ENCODE results near the gene GRM4. TPM values are rescaled to one million over a fixed set of nuclear protein-coding genes. Genes with fewer than 3 reads are reported as not detected.

The GRM4 gene
- total RNA-seq, 4 donors from 2014 or later: 0.35 to 2.2 TPM; not detected in 2

DNA sequence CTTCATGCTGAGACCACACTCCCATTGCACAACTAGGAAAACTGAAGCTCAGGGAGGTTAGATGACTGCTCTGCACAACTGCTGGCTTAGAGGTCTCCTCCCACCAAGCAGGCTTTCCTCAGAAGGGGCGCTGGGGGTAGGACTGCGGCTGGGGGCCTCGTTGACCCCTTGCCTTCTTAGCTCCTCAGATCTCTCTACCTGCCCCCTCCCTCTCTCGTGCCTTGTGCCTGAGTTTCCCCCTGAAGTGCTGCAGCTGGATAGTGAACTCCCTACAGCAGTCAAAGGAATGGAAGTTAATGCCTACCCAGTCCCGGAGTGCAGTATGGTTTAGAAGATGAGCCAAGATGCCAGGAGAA, 149.8 kb downstream of the GRM4 start:
- TF ChIP-seq POLR2A (IDR thresholded peaks at IDR 0.05): no peak
- TF ChIP-seq, protein P1, sequence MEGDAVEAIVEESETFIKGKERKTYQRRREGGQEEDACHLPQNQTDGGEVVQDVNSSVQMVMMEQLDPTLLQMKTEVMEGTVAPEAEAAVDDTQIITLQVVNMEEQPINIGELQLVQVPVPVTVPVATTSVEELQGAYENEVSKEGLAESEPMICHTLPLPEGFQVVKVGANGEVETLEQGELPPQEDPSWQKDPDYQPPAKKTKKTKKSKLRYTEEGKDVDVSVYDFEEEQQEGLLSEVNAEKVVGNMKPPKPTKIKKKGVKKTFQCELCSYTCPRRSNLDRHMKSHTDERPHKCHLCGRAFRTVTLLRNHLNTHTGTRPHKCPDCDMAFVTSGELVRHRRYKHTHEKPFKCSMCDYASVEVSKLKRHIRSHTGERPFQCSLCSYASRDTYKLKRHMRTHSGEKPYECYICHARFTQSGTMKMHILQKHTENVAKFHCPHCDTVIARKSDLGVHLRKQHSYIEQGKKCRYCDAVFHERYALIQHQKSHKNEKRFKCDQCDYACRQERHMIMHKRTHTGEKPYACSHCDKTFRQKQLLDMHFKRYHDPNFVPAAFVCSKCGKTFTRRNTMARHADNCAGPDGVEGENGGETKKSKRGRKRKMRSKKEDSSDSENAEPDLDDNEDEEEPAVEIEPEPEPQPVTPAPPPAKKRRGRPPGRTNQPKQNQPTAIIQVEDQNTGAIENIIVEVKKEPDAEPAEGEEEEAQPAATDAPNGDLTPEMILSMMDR (IDR thresholded peaks at IDR 0.05): no peak

GRCh38 chr6:33995309-33996119, 150.4 kb downstream of the GRM4 start:
- Histone ChIP-seq H3K9me3 (no peaks in the 10 kb centered on the region), H3K36me3 (no peaks in the 10 kb centered on the region), H3K27ac (no peak overlapping the region), H3K27me3 (no peaks in the 10 kb centered on the region), H3K4me3 (no peak overlapping the region), H3K4me1 (no peaks in the 10 kb centered on the region)
- TF ChIP-seq, protein P1 (IDR thresholded peaks at IDR 0.05): no peak
- no peak for TF ChIP-seq POLR2A (IDR thresholded peaks at IDR 0.05)
- no peak for DNase-seq
- intact Hi-C loops (cut with DNase I; ENCODE audit: low total_unique reads): no loop called here

More for the DNA sequence above, 149.8 kb downstream of the GRM4 start:
- intact Hi-C loops (cut with DNase I; ENCODE audit: low total_unique reads): no loop called here
- DNase-seq: no peak
- Histone ChIP-seq H3K36me3 (no peaks in the 10 kb centered on the region), H3K4me1 (no peaks in the 10 kb centered on the region), H3K27me3 (no peaks in the 10 kb centered on the region), H3K9me3 (no peaks in the 10 kb centered on the region), H3K27ac (no peak overlapping the region), H3K4me3 (no peak overlapping the region)

DNA sequence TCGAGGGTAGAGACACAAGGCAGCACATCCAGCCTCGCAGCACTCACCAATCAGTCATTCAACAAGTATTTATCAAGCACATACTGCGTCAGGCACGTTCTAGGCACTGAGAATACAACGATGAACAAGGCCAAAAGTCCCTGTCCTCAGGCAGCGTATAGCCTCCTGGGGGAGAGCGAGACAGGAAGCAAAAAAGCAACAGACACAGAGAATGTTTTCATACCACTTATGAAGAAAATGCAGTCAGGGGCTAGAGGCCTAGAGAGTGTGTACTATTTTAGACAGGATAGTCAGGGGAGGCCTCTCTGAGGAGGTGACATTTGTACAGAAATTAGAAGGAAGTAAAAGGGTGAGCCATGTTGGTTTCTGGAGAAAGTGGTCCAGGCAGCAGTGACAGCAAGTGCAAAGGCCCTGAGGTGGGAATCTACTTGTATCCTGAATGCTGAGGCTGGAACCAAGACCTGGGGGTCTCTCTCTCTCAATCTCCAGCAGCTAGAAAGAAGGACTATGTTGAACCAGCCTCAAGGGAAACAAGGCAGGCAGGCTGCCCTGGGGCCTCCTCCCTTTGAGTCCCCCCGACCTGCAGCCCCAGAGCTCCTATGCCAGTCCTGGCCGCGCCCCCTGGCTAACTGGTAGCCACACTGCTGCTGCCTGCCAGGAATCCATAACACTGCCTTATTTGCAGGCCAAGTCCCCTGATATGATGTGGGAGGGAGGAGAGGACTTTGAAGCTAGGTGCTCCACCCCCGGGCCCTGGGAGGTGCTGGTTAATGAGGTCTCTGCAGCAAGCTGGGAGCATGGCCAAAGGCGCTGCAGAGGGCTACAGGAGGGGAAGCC, 151.2 kb downstream of the GRM4 start:
- DNase-seq: no peak
- Histone ChIP-seq H3K9me3 (no peaks in the 10 kb centered on the region), H3K27me3 (no peaks in the 10 kb centered on the region), H3K4me1 (no peaks in the 10 kb centered on the region), H3K4me3 (no peak overlapping the region), H3K36me3 (no peaks in the 10 kb centered on the region), H3K27ac (no peak overlapping the region)
- intact Hi-C loops (cut with DNase I; ENCODE audit: low total_unique reads): no loop called here
- no peak for TF ChIP-seq POLR2A (IDR thresholded peaks at IDR 0.05)
- TF ChIP-seq, protein P1 (IDR thresholded peaks at IDR 0.05): no peak

DNA sequence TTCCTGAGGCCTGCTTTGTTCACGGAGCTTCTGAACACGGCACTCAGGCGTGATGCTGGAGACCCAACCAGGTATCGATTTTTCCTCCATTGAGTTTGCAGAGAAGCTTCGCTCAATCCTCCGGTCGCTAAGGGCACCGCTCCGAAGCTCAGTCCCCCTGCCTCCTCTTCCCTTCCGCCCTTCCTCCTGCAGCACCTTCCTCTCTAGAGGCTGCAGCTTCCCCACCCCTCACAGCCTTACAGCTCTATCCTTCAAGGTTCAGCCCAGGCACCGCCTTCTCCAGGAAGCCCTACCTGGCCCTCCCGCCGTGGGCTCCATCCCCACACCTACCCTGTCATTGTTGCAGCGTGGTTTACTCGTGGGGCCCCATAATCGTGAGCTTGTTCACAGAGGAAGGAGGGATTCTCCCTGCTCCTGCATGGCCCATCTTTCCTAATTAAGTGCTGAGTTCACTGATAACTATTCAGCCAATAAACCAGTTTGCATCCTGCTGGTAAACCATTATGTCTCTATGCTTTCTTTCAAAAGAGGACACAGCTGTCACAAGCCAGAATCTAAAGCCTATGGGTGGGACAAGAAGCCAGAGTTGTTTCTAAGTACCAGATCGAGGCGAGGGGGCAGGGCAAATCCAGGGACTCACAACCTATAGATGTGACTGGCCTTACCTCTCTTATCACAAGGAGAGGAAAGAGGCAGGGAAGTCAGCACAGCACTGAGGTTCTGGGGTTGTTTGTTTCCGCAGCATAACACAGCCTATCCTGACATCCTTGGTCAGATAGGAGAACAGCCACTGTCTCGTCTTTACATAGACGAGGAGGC, 152.0 kb downstream of the GRM4 start:
- DNase-seq: no peak
- intact Hi-C loops (cut with DNase I; ENCODE audit: low total_unique reads): no loop called here
- H3K27me3 ChIP-seq: no peaks in the 10 kb centered on the region

More for the DNA sequence above, 152.0 kb downstream of the GRM4 start:
- no peak overlapping the region for H3K27ac ChIP-seq
- no peaks in the 10 kb centered on the region for H3K9me3 ChIP-seq
- TF ChIP-seq, protein P1 (IDR thresholded peaks at IDR 0.05): no peak
- TF ChIP-seq POLR2A (IDR thresholded peaks at IDR 0.05): no peak
- H3K4me3 ChIP-seq: no peak overlapping the region
- H3K4me1 ChIP-seq: no peaks in the 10 kb centered on the region
- H3K36me3 ChIP-seq: no peaks in the 10 kb centered on the region

Measured in uterus (tissue), 4 donors.